Measurements from ENCODE around the gene SLC35G4.

Gene SLC35G4

GRCh38 chr18:11654736-11655605, 45.6 kb downstream of the SLC35G4 start:
- peak; percentile 49 for DNase-seq (ENCODE audit: low read depth)
- TF ChIP-seq, protein P1, sequence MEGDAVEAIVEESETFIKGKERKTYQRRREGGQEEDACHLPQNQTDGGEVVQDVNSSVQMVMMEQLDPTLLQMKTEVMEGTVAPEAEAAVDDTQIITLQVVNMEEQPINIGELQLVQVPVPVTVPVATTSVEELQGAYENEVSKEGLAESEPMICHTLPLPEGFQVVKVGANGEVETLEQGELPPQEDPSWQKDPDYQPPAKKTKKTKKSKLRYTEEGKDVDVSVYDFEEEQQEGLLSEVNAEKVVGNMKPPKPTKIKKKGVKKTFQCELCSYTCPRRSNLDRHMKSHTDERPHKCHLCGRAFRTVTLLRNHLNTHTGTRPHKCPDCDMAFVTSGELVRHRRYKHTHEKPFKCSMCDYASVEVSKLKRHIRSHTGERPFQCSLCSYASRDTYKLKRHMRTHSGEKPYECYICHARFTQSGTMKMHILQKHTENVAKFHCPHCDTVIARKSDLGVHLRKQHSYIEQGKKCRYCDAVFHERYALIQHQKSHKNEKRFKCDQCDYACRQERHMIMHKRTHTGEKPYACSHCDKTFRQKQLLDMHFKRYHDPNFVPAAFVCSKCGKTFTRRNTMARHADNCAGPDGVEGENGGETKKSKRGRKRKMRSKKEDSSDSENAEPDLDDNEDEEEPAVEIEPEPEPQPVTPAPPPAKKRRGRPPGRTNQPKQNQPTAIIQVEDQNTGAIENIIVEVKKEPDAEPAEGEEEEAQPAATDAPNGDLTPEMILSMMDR (IDR thresholded peaks at IDR 0.05; ENCODE audit: insufficient read depth, low read depth, low read length, missing control alignments): peak; percentile 83
- no peak overlapping the region for H3K4me3 ChIP-seq (ENCODE audit: low read depth, low read length)

DNA sequence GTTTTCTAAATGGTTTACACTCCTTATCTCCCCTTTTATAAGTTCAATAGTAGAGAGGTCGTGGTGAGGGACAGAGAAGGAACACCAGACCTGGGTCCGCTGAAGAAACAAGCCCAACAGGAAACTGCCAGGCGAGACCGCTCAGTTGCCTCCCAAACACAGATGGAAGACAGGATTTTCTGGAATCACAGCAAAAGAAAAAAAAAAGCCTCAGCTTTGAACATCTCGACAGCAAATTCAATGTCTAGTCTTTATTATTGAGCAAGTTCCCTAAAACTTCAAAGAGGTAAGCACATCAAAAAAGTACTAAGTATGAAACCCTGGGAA, 46.2 kb downstream of the SLC35G4 start:
- no peak for DNase-seq (ENCODE audit: low read depth)
- TF ChIP-seq, protein P1 (IDR thresholded peaks at IDR 0.05; ENCODE audit: insufficient read depth, low read depth, low read length, missing control alignments): no peak
- no peak overlapping the region for H3K4me3 ChIP-seq (ENCODE audit: low read depth, low read length)

GRCh38 chr18:11657152-11657551, 47.8 kb downstream of the SLC35G4 start:
- no peak for DNase-seq (ENCODE audit: low read depth)
- H3K4me3 ChIP-seq (ENCODE audit: low read depth, low read length): no peak overlapping the region
- TF ChIP-seq, protein P1 (IDR thresholded peaks at IDR 0.05; ENCODE audit: insufficient read depth, low read depth, low read length, missing control alignments): no peak

- DNase-seq (ENCODE audit: low read depth): no peak
- TF ChIP-seq, protein P1 (IDR thresholded peaks at IDR 0.05; ENCODE audit: insufficient read depth, low read depth, low read length, missing control alignments): no peak
- no peak overlapping the region for H3K4me3 ChIP-seq (ENCODE audit: low read depth, low read length)
These were observed 48.2 kb downstream of the SLC35G4 start for GRCh38 chr18:11657554-11657953.

DNA sequence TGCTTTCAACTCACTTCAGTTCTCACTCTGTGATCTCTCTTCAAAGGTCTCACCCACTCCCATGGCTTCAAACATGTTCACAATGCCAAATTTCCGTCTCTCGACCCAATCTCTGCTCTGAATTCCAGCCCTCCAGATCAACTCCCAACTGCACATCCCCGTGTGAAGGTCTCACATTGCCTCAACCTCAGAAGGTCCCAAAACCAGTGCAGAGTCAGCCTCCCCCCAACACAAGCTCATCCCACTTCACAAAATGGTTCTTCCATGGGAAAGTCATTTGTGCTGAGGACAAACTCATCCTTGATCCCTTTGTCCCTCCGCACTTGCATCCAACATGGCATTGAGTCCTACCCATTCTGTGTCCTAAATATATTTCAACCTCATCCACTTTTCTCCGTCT, 48.6 kb downstream of the SLC35G4 start:
- H3K4me3 ChIP-seq (ENCODE audit: low read depth, low read length): no peak overlapping the region
- DNase-seq (ENCODE audit: low read depth): no peak
- TF ChIP-seq, protein P1 (IDR thresholded peaks at IDR 0.05; ENCODE audit: insufficient read depth, low read depth, low read length, missing control alignments): no peak

DNA sequence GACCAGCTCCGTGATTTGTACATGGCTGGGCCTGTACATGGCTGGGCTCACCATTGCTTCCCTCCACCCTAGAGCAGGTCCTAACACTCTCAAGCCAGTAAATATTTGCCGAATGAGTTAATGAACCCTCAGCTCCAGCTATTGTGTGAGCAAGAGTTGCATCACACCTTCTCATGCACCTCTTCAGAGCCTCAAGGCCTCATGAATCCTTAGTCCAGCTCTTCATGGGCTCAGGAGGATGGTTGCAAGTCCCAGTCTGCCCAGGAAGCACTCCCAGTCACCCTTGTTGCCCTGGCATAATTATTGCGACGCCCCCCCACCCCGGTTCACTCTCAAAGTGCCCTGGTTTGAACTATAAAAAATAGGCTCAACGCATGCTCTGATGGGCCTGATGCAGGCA, 49.6 kb downstream of the SLC35G4 start:
- no peak overlapping the region for H3K4me3 ChIP-seq (ENCODE audit: low read depth, low read length)
- TF ChIP-seq, protein P1 (IDR thresholded peaks at IDR 0.05; ENCODE audit: insufficient read depth, low read depth, low read length, missing control alignments): no peak
- no peak for DNase-seq (ENCODE audit: low read depth)

Data from GM12865 (cell line).